ENCODE results near the gene TMEM123.

Gene TMEM123

DNA sequence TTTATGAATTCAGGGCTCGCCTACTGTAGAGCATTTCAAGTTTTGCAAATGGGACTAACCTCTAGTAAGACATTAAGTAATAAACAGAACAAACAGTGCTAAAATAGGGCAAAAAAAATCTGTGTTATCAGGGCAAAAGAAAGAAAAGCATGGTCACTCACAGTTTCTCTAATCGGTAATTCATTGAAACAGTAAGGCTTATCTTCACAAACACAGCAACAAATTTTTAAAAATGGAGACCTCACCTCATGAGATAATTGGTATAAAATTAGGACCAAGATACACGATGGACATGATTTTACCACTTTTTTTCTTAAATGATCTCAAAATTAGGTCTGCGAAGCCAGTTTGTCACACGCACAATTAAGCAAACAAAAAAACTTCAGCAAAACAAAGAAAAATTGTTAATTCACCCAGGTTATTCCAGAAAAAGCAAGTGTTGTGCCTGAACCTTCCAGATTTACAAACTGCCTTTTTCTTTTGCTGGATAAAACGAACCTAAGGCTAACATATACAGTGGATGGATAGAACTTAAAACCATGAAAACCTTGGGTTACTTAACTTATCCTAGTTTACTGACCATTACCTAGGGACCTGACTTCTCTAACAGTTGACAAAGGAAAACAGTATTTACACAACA is 1.4 kb downstream of the TMEM123 start:
- no peak; the same call in 2 of the 3 replicates for ATAC-seq
- TF ChIP-seq, protein P1, sequence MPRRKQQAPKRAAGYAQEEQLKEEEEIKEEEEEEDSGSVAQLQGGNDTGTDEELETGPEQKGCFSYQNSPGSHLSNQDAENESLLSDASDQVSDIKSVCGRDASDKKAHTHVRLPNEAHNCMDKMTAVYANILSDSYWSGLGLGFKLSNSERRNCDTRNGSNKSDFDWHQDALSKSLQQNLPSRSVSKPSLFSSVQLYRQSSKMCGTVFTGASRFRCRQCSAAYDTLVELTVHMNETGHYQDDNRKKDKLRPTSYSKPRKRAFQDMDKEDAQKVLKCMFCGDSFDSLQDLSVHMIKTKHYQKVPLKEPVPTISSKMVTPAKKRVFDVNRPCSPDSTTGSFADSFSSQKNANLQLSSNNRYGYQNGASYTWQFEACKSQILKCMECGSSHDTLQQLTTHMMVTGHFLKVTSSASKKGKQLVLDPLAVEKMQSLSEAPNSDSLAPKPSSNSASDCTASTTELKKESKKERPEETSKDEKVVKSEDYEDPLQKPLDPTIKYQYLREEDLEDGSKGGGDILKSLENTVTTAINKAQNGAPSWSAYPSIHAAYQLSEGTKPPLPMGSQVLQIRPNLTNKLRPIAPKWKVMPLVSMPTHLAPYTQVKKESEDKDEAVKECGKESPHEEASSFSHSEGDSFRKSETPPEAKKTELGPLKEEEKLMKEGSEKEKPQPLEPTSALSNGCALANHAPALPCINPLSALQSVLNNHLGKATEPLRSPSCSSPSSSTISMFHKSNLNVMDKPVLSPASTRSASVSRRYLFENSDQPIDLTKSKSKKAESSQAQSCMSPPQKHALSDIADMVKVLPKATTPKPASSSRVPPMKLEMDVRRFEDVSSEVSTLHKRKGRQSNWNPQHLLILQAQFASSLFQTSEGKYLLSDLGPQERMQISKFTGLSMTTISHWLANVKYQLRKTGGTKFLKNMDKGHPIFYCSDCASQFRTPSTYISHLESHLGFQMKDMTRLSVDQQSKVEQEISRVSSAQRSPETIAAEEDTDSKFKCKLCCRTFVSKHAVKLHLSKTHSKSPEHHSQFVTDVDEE (CRISPR knock-in tag; IDR thresholded peaks at IDR 0.05): no peak
- TF ChIP-seq ISL1 (CRISPR knock-in tag; IDR thresholded peaks at IDR 0.05) (no peak), BACH2 (CRISPR knock-in tag; IDR thresholded peaks at IDR 0.05; ENCODE audit: borderline replicate concordance) (no peak), ZNF565 (CRISPR knock-in tag; conservative IDR thresholded peaks at IDR 0.05; ENCODE audit: low read depth) (no peak), TOX (CRISPR knock-in tag; IDR thresholded peaks at IDR 0.05; ENCODE audit: borderline replicate concordance) (no peak), ZFP3 (CRISPR knock-in tag; IDR thresholded peaks at IDR 0.05) (no peak), TCF4 (CRISPR knock-in tag; IDR thresholded peaks at IDR 0.05; ENCODE audit: borderline replicate concordance) (no peak), ZNF70 (CRISPR knock-in tag; IDR thresholded peaks at IDR 0.05) (no peak), ESRRG (CRISPR knock-in tag; IDR thresholded peaks at IDR 0.05) (no peak), ZC3H10 (CRISPR knock-in tag; IDR thresholded peaks at IDR 0.05) (no peak), RARB (CRISPR knock-in tag; IDR thresholded peaks at IDR 0.05) (no peak), ZNF8 (CRISPR knock-in tag; IDR thresholded peaks at IDR 0.05) (no peak), CSDC2 (CRISPR knock-in tag; IDR thresholded peaks at IDR 0.05) (no peak), OSR1 (CRISPR knock-in tag; IDR thresholded peaks at IDR 0.05) (no peak), ZFP30 (CRISPR knock-in tag; IDR thresholded peaks at IDR 0.05) (no peak), PPARA (CRISPR knock-in tag; IDR thresholded peaks at IDR 0.05; ENCODE audit: borderline replicate concordance) (no peak), GLIS3 (CRISPR knock-in tag; IDR thresholded peaks at IDR 0.05) (no peak), SNAI2 (CRISPR knock-in tag; IDR thresholded peaks at IDR 0.05) (no peak)
- TF ChIP-seq, protein P2, sequence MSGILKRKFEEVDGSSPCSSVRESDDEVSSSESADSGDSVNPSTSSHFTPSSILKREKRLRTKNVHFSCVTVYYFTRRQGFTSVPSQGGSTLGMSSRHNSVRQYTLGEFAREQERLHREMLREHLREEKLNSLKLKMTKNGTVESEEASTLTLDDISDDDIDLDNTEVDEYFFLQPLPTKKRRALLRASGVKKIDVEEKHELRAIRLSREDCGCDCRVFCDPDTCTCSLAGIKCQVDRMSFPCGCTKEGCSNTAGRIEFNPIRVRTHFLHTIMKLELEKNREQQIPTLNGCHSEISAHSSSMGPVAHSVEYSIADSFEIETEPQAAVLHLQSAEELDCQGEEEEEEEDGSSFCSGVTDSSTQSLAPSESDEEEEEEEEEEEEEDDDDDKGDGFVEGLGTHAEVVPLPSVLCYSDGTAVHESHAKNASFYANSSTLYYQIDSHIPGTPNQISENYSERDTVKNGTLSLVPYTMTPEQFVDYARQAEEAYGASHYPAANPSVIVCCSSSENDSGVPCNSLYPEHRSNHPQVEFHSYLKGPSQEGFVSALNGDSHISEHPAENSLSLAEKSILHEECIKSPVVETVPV (CRISPR knock-in tag; IDR thresholded peaks at IDR 0.05): no peak
- TF ChIP-seq, protein P3, sequence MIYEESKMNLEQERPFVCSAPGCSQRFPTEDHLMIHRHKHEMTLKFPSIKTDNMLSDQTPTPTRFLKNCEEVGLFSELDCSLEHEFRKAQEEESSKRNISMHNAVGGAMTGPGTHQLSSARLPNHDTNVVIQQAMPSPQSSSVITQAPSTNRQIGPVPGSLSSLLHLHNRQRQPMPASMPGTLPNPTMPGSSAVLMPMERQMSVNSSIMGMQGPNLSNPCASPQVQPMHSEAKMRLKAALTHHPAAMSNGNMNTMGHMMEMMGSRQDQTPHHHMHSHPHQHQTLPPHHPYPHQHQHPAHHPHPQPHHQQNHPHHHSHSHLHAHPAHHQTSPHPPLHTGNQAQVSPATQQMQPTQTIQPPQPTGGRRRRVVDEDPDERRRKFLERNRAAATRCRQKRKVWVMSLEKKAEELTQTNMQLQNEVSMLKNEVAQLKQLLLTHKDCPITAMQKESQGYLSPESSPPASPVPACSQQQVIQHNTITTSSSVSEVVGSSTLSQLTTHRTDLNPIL (CRISPR knock-in tag; IDR thresholded peaks at IDR 0.05; ENCODE audit: low read depth): no peak

DNA sequence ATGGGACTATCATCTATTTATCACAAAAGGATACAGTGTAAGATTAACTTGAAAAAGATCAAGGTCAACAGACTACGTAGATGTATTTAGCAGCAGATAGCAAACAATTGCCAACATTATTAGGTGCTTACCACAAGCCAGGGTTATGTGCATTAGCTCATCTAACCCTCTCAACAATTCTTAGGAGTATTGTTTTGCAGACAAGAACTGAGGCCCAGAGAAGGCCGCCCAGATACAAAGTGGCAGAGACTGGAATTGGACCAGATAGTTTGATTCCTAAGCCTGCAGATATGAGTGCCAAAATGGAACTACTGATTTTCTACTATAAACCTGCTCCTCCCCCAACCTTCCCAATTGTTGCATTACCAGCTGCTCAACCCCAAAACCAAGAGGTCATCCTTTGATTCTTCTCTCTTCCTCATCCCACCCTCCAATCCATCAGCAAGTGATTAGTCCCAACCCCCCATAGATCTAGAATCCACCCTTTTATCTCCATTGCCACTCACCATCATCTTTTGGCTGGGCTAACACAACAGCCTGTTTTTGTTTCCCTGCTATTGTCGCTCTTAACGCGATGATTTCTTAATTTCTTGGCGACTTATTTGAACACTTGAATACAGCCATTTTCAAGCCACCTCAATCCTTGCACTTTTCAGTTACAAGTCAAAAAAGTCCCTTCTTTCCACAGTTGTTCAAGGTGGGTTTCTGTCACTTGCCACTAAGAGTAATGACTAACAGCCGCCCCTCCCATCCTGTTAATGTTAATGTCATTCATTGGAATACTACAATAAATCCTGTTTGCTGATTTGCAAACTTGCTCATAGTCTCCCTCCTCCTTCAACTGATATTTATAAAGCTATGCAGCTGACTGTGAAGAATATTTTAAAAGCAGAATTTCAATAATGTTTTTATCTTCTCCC is 2.7 kb downstream of the TMEM123 start:
- no peak for ATAC-seq
- TF ChIP-seq, protein P2 (CRISPR knock-in tag; IDR thresholded peaks at IDR 0.05): no peak
- TF ChIP-seq ZNF565 (CRISPR knock-in tag; conservative IDR thresholded peaks at IDR 0.05; ENCODE audit: low read depth): no peak
- TF ChIP-seq ZNF70 (CRISPR knock-in tag; IDR thresholded peaks at IDR 0.05): no peak
- TF ChIP-seq ZFP30 (CRISPR knock-in tag; IDR thresholded peaks at IDR 0.05): no peak
- TF ChIP-seq, protein P4, sequence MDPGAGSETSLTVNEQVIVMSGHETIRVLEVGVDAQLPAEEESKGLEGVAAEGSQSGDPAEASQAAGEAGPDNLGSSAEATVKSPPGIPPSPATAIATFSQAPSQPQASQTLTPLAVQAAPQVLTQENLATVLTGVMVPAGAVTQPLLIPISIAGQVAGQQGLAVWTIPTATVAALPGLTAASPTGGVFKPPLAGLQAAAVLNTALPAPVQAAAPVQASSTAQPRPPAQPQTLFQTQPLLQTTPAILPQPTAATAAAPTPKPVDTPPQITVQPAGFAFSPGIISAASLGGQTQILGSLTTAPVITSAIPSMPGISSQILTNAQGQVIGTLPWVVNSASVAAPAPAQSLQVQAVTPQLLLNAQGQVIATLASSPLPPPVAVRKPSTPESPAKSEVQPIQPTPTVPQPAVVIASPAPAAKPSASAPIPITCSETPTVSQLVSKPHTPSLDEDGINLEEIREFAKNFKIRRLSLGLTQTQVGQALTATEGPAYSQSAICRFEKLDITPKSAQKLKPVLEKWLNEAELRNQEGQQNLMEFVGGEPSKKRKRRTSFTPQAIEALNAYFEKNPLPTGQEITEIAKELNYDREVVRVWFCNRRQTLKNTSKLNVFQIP (CRISPR knock-in tag; IDR thresholded peaks at IDR 0.05; ENCODE audit: borderline replicate concordance, low read depth): no peak
- TF ChIP-seq, protein P5, sequence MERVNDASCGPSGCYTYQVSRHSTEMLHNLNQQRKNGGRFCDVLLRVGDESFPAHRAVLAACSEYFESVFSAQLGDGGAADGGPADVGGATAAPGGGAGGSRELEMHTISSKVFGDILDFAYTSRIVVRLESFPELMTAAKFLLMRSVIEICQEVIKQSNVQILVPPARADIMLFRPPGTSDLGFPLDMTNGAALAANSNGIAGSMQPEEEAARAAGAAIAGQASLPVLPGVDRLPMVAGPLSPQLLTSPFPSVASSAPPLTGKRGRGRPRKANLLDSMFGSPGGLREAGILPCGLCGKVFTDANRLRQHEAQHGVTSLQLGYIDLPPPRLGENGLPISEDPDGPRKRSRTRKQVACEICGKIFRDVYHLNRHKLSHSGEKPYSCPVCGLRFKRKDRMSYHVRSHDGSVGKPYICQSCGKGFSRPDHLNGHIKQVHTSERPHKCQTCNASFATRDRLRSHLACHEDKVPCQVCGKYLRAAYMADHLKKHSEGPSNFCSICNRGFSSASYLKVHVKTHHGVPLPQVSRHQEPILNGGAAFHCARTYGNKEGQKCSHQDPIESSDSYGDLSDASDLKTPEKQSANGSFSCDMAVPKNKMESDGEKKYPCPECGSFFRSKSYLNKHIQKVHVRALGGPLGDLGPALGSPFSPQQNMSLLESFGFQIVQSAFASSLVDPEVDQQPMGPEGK (CRISPR knock-in tag; IDR thresholded peaks at IDR 0.05; ENCODE audit: borderline replicate concordance): no peak
- TF ChIP-seq SNAI2 (CRISPR knock-in tag; IDR thresholded peaks at IDR 0.05): no peak
- TF ChIP-seq BACH2 (CRISPR knock-in tag; IDR thresholded peaks at IDR 0.05; ENCODE audit: borderline replicate concordance): no peak
- no peak for TF ChIP-seq ZFP3 (CRISPR knock-in tag; IDR thresholded peaks at IDR 0.05)
- TF ChIP-seq PPARA (CRISPR knock-in tag; IDR thresholded peaks at IDR 0.05; ENCODE audit: borderline replicate concordance): no peak
- no peak for TF ChIP-seq GLIS3 (CRISPR knock-in tag; IDR thresholded peaks at IDR 0.05)
- no peak for TF ChIP-seq ARNTL (CRISPR knock-in tag; IDR thresholded peaks at IDR 0.05; ENCODE audit: borderline replicate concordance, low read depth)
- TF ChIP-seq, protein P1 (CRISPR knock-in tag; IDR thresholded peaks at IDR 0.05): no peak
